Erythroblast (primary cell): Measurements from ENCODE around the gene SCUBE2.
"Not testable (repeated sequence)": the region's sequence is repeated elsewhere in the genome, so short reads cannot be mapped to it uniquely, and the experiment has no call there.

Experiments
- GATA1 ChIP-seq: IDR thresholded peaks from 2 replicates; pipeline ENCODE4 v1.6.1; 2011; ENCODE audit warnings: low read depth, mild to moderate bottlenecking, control low read depth, low read length, moderate library complexity
- POLR2A ChIP-seq: IDR thresholded peaks from 2 replicates; pipeline ENCODE4 v1.6.1; 2011; ENCODE audit warnings: mild to moderate bottlenecking, low read length

- not testable (repeated sequence) for TF ChIP-seq POLR2A, GATA1
Measured at GRCh38 chr11:9097186-9097943, 6.0 kb upstream of the SCUBE2 start.
